NB4 (cell line): ENCODE measurements around the gene FRAT1.

ENCODE experiments used
- MAX ChIP-seq: IDR thresholded peaks from 2 replicates; pipeline ENCODE4 v1.6.1; 2011; ENCODE audit warnings: low read depth, low read length
- POLR2A ChIP-seq: IDR thresholded peaks from 2 replicates; pipeline ENCODE4 v1.6.1; 2011; ENCODE audit warnings: mild to moderate bottlenecking; ENCODE audit not compliant: insufficient read length; ENCODE audit errors: extremely low read depth
- TF ChIP-seq, protein P1 (sequence below): IDR thresholded peaks from one replicate; pipeline ENCODE4 v1.5.1; 2012; ENCODE audit warnings: low read depth, low read length

- TF ChIP-seq POLR2A (no peak), MAX (no peak)
- TF ChIP-seq, protein P1, sequence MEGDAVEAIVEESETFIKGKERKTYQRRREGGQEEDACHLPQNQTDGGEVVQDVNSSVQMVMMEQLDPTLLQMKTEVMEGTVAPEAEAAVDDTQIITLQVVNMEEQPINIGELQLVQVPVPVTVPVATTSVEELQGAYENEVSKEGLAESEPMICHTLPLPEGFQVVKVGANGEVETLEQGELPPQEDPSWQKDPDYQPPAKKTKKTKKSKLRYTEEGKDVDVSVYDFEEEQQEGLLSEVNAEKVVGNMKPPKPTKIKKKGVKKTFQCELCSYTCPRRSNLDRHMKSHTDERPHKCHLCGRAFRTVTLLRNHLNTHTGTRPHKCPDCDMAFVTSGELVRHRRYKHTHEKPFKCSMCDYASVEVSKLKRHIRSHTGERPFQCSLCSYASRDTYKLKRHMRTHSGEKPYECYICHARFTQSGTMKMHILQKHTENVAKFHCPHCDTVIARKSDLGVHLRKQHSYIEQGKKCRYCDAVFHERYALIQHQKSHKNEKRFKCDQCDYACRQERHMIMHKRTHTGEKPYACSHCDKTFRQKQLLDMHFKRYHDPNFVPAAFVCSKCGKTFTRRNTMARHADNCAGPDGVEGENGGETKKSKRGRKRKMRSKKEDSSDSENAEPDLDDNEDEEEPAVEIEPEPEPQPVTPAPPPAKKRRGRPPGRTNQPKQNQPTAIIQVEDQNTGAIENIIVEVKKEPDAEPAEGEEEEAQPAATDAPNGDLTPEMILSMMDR, result no peak
Measured at GRCh38 chr10:97323501-97323900, 4.4 kb downstream of the FRAT1 start.
